Activated CD8-positive, alpha-beta memory T cell treated with anti-CD3 and anti-CD28 coated beads, Interleukin-2, amount 50 U/mL, for 24 hours (primary cell): ENCODE data around the gene ADRB2.
"Not testable (repeated sequence)": the region's sequence is repeated elsewhere in the genome, so short reads cannot be mapped to it uniquely, and the experiment has no call there.

ENCODE experiments used
- DNase-seq: peaks from one replicate; pipeline ENCODE4 v3.0.0-alpha.2; 2020; ENCODE audit errors: extremely low read depth

ADRB2 gene

DNA sequence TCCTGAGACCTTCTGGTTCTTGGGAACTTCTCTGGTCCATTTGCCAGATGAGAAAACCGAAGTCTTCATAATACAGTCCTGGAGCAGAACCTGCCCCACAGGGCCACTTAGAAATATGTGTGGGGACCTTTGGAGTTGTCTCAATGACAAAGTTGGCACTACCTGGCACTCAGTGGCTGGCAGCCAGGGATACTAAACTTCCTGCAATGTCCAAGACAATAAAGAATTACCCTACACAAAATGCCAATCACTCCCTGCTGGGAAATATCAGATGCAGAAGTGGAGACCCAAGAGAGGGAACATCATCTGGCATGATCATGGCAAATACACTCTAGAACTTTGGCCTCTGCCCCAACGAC lies 29.6 kb downstream of the ADRB2 start:
- DNase-seq = no peak

DNA sequence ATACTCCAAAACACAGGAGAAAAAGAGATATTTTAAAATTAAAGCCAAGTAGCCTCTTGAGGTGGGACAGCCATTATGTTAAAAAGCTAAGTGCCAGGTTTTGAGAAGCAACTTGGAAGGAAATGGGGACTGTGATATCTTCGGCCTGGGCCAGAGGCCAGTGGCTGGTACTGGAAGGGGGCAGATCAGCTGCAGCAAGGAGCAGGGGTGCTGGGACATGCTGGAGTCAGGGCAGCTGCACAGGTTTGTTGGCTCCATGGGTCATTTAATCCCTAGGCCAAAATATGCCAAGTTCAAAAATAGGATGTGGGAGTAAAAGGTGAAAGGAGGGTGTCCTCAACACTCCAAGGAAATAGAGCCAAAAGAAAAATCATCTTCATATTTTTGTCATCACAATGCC lies 30.0 kb downstream of the ADRB2 start:
- DNase-seq = no peak

DNA sequence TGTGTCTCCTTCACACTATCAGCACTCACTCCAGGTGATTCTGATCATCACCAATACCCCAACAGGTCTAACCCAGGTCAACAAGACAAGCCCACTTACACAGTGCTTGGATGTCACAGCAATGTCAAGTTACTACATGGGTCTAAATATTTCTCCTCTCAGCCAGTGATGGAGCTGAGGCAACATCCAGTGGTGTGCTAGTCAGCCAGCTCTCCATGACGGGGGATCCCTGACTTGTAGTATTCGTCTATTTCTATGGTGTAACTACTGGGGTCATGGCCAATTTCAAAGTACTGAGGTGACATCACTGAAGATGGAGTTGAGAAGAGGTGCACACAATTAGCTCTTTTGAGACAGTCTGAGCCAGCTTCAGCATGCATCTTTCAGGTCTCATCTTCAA lies 31.1 kb downstream of the ADRB2 start:
- DNase-seq = no peak

DNA sequence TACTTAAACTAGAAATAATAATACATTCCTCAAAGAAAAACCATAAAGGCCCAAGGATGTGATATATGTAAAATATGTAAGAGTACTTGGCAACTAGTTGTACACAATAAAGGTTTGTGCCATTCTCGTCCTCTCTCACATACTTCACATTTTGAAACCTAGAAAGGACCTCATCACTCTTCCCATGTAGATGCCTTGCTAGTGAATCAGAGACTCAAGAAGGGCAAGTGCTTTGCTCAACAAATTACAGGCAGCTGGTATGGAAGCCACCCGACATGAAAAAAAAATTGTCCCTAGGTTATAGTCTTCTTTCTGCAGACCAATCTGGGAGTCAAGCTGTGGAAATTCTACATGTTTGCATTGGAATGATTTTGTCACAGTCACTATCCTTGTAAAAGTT lies 31.7 kb downstream of the ADRB2 start:
- no peak for DNase-seq

DNA sequence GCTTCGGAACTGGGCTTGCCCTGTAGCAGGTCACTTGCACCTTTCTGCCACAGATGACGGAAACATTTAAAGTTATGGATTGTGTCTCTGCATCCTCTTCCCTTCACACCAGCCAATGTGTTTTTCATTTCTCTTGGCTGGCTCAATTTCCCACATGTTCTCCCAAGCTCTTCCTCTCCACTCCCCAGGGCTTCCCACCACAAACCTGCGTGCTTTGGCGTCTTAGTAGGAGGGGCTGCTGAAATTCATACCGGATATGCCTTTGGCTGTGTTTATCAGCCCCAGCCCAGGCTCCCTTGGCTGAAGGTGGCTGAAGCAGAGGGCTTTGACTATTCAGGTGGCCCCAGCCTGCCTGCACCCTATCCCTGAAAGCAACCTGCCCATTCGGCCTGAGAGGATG lies 32.1 kb downstream of the ADRB2 start:
- DNase-seq = no peak

DNA sequence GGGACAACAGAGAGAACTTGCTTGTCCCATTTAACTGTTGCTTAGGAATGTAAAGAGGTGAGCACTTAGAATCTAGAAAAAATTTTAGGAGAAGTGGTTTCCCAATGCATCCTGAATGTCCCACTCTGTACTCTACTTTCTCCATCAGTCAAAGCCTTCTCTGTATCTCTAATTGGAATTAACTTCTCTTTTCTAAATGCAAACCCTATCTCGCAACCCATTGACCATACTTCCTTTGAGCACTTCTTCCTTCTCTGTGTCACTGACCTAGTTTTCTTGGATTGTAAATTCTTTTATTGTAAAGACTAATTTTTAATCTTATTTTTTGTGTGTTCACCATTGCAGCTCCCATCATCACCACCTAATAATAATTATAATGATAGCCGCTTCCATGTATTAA lies 33.3 kb downstream of the ADRB2 start:
- no peak for DNase-seq

DNA sequence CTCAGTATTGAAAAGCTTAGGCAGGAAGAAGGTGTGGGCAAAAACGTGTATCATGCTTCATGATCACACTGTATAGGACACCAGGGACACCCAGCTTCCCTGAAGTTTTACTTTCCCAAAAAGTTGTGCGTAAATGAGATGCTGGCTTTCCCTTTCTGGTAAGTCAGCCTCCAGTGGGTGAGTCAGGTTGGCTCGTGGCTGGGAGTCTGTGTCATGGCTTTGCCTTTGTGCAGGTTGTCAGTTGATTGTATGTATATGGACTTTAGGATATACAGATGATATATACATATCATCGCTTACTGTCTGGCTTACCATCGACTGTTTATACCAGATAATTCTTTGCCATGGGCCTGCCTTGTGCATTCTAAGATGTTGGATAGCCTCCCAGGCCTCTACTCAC lies 34.2 kb downstream of the ADRB2 start:
- DNase-seq = no peak

DNA sequence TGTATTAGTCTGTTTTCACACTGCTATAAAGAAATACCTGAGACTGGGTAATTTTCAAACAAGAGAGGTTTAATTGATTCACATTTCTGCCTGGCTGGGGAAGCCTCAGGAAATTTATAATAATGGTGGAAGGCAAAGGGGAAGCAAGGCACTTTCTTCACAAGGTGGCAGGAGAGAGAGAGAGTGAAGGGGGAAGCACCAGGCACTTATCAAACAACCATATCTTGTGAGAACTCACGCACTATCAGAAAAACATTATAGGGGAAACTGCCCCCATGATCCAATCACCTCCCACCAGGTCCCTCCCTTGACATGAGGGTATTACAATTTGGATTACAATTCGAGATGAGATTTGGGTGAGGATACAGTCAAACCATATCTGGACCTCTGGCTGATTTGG lies 34.7 kb downstream of the ADRB2 start:
- no peak for DNase-seq

DNA sequence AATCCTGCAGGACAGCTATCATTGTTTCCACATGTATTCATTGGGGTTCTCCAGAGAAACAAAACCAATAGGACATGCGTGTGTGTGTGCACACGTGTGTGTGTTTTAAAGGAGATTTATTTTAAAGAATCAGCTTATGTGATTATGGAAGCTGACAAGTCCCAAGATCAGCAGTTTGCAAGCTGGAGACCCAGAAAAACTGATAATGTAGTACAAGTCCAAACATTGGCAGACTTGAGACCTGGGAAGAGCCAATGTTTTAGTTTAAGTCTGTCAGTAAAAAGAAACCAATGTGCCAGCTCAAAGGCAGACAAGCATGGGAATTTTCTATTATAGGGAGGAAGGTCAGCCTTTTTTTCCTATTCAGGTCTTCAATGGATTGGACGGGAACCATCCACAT lies 35.3 kb downstream of the ADRB2 start:
- no peak for DNase-seq

DNA sequence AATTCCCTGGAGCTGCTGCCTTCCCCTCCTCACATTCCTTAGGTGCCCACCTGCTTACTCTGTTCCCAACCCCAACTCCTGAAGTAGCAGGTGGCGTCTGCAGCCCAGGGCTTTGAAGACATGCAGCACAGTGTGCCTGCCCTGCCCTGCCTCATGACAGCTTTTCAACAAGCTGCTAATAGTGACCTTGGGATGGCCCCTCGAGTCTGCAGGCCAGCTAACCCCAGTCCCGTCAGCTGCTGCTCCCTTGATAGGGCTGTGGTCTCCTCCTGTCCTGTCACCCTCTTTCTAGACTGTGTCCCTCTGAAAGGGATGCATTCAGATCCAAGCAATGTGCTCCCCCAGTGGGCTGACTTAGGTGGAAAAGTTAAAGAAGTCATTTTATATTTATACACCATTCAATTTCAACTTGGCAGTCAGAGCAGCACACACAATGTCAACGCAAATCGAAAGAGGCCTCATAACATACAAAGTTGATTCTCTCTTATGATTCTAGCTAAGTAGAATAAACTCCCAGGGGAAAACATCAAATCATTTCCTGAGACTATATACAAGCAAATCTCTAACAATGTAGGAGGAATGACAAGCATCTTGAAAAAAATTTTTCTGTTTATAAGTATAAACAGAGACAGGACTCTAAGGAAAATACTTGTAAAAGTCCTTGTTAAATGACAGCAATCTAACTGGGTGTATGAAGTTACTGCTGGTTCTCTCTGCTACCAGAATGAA lies 37.9 kb downstream of the ADRB2 start:
- DNase-seq = no peak

DNA sequence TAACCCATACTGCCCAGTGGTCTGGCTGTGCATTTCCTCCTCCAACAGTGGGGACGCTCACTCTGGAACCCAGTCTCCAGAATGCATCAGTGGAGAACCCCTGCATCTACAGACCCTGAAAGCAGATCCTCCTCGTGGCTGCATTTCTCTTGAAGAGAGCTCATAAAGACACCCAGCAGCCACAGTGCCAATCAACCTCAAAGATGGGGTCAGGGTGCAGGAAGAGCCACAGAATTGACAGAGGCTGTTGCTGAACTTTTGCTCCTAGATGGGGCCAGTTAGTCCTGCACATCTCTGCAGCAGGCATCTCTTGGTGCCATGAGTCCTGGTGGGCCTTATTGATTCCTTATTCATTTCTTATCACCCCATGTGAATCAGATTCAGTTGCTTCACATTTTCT lies 39.6 kb downstream of the ADRB2 start:
- no peak for DNase-seq

DNA sequence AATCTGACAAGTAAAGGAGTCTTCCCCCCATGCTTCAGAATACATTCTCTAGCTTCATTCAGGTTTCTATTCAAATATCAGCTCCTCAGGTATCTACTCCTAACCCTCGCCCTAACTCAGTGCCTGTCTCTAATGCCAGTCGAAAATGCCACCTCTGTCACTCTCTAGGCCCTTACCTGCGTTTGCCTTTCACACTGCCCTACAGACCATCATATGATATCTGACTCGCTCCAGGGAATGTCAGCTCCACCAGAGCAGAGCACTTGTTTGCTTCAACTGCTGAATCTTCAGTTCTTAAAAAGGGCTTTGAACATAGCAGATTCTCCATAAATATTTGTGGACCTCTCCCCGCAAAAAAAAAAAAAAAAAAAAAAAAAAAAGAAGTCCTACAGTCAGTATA lies 46.7 kb downstream of the ADRB2 start:
- DNase-seq = no peak

DNA sequence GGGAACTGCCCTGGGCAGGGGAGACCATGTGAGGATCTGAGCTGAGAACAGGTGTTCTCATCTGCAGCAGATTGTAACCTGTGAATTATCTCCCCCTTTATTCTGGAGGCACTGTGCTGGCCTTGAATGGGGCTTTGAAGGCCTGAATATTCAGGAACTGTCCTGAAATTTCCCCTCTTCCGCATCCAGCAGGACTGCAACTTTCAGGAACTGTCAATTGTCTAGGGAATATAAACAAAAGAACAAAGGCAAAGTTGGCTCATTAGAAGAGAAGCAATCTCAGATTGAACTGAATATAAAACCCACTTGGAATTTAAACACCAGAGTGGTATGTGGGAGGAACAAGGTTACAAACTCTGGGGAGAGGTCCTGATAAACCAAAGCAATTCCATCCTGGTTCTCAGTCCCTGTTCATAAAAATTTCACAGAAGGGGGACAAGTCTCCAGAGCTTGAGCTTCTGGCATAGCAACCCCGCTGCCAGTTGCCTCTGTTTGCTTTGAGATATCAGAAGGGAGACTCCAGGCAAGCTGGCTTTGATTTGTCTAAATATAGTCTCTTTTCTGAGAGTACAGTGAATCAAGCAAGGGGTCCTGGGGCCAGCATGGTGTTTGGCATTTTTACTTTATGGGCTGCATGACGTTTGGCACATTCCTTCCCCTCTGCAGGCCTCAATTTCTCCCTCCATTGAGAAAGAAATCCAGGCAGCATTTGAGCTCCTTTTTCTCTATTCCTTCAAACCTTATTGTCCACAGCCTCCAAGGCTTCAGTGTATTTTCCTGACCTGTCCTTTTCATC lies 47.5 kb downstream of the ADRB2 start:
- DNase-seq = no peak

DNA sequence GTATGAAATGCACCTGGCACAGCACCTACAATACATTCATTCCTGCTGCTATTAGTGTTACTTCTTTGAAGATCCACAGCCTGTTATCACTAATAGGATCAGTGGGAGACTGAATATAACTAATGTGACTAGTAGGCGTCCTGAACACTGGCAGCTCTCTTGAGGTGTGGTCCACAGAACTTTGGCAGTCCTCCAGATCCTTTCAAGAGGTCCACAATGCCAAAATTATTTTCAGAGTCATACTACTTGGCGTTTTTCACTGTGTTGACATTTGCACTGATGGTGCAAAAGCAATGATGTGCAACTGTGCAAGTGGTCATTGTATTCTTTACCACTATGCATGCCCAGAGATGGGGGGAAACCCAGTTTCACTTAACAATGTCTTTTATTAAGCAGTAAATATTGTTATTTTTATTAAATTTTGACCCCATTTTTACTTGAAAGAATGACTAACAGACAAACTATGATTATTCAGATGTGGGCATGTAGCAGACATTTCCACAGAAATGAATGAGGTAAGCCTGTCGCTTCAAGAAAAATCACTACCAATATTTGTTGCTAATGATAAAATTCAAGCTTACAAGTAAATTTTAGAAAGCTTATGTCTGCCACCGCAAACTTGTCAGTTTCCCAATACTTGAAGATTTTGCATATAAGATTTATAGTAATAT lies 48.9 kb downstream of the ADRB2 start:
- DNase-seq = no peak

DNA sequence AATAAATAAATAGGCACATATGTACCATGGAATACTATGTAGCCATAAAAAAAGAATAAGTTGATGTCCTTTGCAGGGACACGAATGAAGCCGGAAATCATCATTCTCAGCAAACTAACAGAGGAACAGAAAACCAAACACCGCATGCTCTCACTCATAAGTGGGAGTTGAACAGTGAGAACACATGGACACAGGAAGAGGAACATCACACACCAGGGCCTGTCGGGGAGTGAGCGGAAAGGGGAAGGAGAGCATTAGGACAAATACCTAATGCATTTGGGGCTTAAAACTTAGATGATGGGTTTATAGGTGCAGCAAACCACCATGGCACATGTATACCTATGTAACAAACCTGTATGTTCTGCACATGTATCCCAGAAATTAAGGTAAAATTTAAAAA lies 51.0 kb downstream of the ADRB2 start:
- not testable (repeated sequence) for DNase-seq
